HCT116 (cell line): ENCODE results near the gene FGGY. TPM values are rescaled to one million over a fixed set of nuclear protein-coding genes. Genes with fewer than 3 reads are reported as not detected.

Experiments
- ATAC-seq: fragments of 200-7000 bp; cut with Tn5 transposase; 2 replicates; pipeline ENCODE4 v1.9.1; 2020; ENCODE audit warnings: mild to moderate bottlenecking, moderate library complexity
- BruUV-seq: library from RNA; stranded (reverse); fragments of 400-500 nt; replicated peaks from 2 replicates; lab custom pipeline; 2021; lab: Mats Ljungman, UMichigan
- CTCF ChIA-PET: fragments of 300-600 bp; sonication (Branson Sonifier 250); formaldehyde crosslinking; loops from one replicate; lab custom pipeline; 2021; ENCODE audit warnings: antibody characterized with exemption; lab: Charles Lee
- POLR2A ChIA-PET: fragments of 300-600, 350-600 bp; sonication (Branson Sonifier 250); formaldehyde crosslinking; loops from one replicate; lab custom pipeline; 2021; ENCODE audit warnings: antibody characterized with exemption; lab: Charles Lee
- RAD21 ChIA-PET, 2 experiments: fragments of 300-600 bp; sonication (Branson Sonifier 250); formaldehyde crosslinking; loops; one replicate each; lab custom pipeline; 2023; ENCODE audit warnings: low total read pairs in 2 of 2; ENCODE audit not compliant: uncharacterized antibody in 2 of 2, unreplicated experiment in 2 of 2, low non-redundant PET in 1 of 2; lab: Charles Lee
- DNase-seq: peaks from one replicate; pipeline ENCODE4 v3.0.0-alpha.2; 2010; ENCODE audit warnings: low read depth, low spot score
- H2AFZ ChIP-seq: fragments of 200-600 bp; shearing (Covaris generic), sonication (generic); 2 replicates; pipeline ENCODE4 v1.6.1; 2017; ENCODE audit warnings: low read depth, mixed run types, mixed read lengths, antibody characterized with exemption, low read length; ENCODE audit not compliant: poor library complexity, severe bottlenecking
- H3K27ac ChIP-seq: 2 replicates; pipeline ENCODE4 v1.5.1; 2012; ENCODE audit warnings: low read depth, low read length
- H3K27me3 ChIP-seq: fragments of 200-600 bp; sonication (generic); 2 replicates; pipeline ENCODE4 v1.6.1; 2016; ENCODE audit warnings: mixed run types, low read length, mixed read lengths; ENCODE audit not compliant: insufficient read depth
- H3K36me3 ChIP-seq, 2 experiments: fragments of 200-500 bp in 1 of 2; fragments of 200-600 bp in 1 of 2; sonication (Bioruptor generic) in 1 of 2; sonication (generic) in 1 of 2; 2 replicates each; pipeline versions ENCODE4 v1.5.1 to v1.6.1; 2014 to 2016; ENCODE audit warnings: low read length in 2 of 2, inconsistent platforms in 1 of 2, mixed read lengths in 1 of 2, mixed run types in 1 of 2; ENCODE audit not compliant: insufficient read depth in 2 of 2, control insufficient read depth in 1 of 2
- H3K4me1 ChIP-seq, 2 experiments: fragments of 200-600 bp in 1 of 2; sonication (generic) in 1 of 2; 2 replicates each; pipeline versions ENCODE4 v1.5.1 to v1.6.1; 2012 to 2017; ENCODE audit warnings: low read length in 2 of 2, inconsistent platforms in 1 of 2, mild to moderate bottlenecking in 1 of 2, mixed read lengths in 1 of 2, mixed run types in 1 of 2, moderate library complexity in 1 of 2; ENCODE audit not compliant: insufficient read depth in 2 of 2, control insufficient read depth in 1 of 2
- H3K4me2 ChIP-seq: fragments of 200-600 bp; sonication (generic); 2 replicates; pipeline ENCODE4 v1.6.1; 2017; ENCODE audit warnings: mixed run types, low read length, mixed read lengths
- H3K4me3 ChIP-seq, 2 experiments: fragments of 200-600 bp in 1 of 2; sonication (generic) in 1 of 2; replicated peaks in 1 of 2; 2 replicates each; pipeline ENCODE4 v1.5.1; 2011 to 2016; ENCODE audit warnings: low read length in 2 of 2, control low read depth in 1 of 2, low read depth in 1 of 2, mild to moderate bottlenecking in 1 of 2, mixed read lengths in 1 of 2, mixed run types in 1 of 2
- H3K79me2 ChIP-seq: fragments of 200-600 bp; sonication (generic); 2 replicates; pipeline ENCODE4 v1.6.1; 2017; ENCODE audit warnings: mild to moderate bottlenecking, mixed run types, low read length, moderate library complexity, mixed read lengths; ENCODE audit not compliant: insufficient read depth
- H3K9ac ChIP-seq: fragments of 200-600 bp; sonication (generic); 2 replicates; pipeline ENCODE4 v1.6.1; 2016; ENCODE audit warnings: low read length, mixed read lengths
- H3K9me2 ChIP-seq: fragments of 200-600 bp; sonication (generic), shearing (Covaris generic); 2 replicates; pipeline ENCODE4 v1.6.1; 2017; ENCODE audit warnings: mixed run types, mild to moderate bottlenecking, moderate library complexity; ENCODE audit not compliant: insufficient read depth
- H3K9me3 ChIP-seq, 2 experiments: fragments of 200-500 bp in 1 of 2; fragments of 200-600 bp in 1 of 2; sonication (Bioruptor generic) in 1 of 2; sonication (generic) in 1 of 2; 2 replicates each; pipeline ENCODE4 v1.6.1; 2014 to 2017; ENCODE audit warnings: low read length in 2 of 2, mixed read lengths in 2 of 2, inconsistent platforms in 1 of 2, low read depth in 1 of 2, mild to moderate bottlenecking in 1 of 2, mixed run types in 1 of 2, moderate library complexity in 1 of 2; ENCODE audit not compliant: control insufficient read depth in 1 of 2, insufficient read depth in 1 of 2
- H4K20me1 ChIP-seq: fragments of 200-600 bp; sonication (generic), shearing (Covaris generic); 2 replicates; pipeline ENCODE4 v1.6.1; 2017; ENCODE audit warnings: mixed run types, mild to moderate bottlenecking, moderate library complexity; ENCODE audit not compliant: insufficient read depth
- CBX3 ChIP-seq: IDR thresholded peaks from 2 replicates; pipeline ENCODE4 v1.6.1; 2012; ENCODE audit warnings: low read depth
- CEBPB ChIP-seq: IDR thresholded peaks from 2 replicates; pipeline ENCODE4 v1.6.1; 2012; ENCODE audit warnings: low read depth
- EGR1 ChIP-seq: IDR thresholded peaks from 2 replicates; pipeline ENCODE4 v1.6.1; 2012; ENCODE audit warnings: low read depth
- EZH2 ChIP-seq: fragments of 200-600 bp; sonication (generic); IDR thresholded peaks from 2 replicates; pipeline ENCODE4 v1.6.1; 2017; ENCODE audit warnings: antibody characterized with exemption, mixed run types
- EZH2phosphoT487 ChIP-seq: fragments of 200-600 bp; IDR thresholded peaks from 2 replicates; pipeline ENCODE4 v1.6.1; 2018; ENCODE audit warnings: antibody characterized with exemption, borderline replicate concordance
- FOSL1 ChIP-seq: IDR thresholded peaks from 2 replicates; pipeline ENCODE4 v1.6.1; 2012; ENCODE audit warnings: low read depth
- JUND ChIP-seq: IDR thresholded peaks from 2 replicates; pipeline ENCODE4 v1.6.1; 2012
- POLR2A ChIP-seq: IDR thresholded peaks from 2 replicates; pipeline ENCODE4 v1.7.0; 2011; ENCODE audit warnings: borderline replicate concordance; ENCODE audit not compliant: insufficient read depth, insufficient read length; ENCODE audit errors: extremely low read depth
- POLR2AphosphoS5 ChIP-seq: IDR thresholded peaks from 2 replicates; pipeline ENCODE4 v1.6.1; 2011; ENCODE audit warnings: mild to moderate bottlenecking, low read depth, low read length, moderate library complexity
- RAD21 ChIP-seq: IDR thresholded peaks from 2 replicates; pipeline ENCODE4 v1.6.1; 2012; ENCODE audit warnings: low read depth, mild to moderate bottlenecking
- SP1 ChIP-seq: IDR thresholded peaks from 2 replicates; pipeline ENCODE4 v1.6.1; 2012; ENCODE audit warnings: low read depth
- SRF ChIP-seq: IDR thresholded peaks from 2 replicates; pipeline ENCODE4 v1.6.1; 2012; ENCODE audit warnings: low read depth
- TCF7L2 ChIP-seq: IDR thresholded peaks from 2 replicates; pipeline ENCODE4 v1.7.0; 2011; ENCODE audit warnings: borderline replicate concordance, inconsistent platforms; ENCODE audit not compliant: insufficient read depth, insufficient read length; ENCODE audit errors: extremely low read depth
- YY1 ChIP-seq: IDR thresholded peaks from 2 replicates; pipeline ENCODE4 v1.6.1; 2011; ENCODE audit warnings: low read length, low read depth, moderate library complexity, mild to moderate bottlenecking; ENCODE audit not compliant: insufficient replicate concordance; ENCODE audit errors: extremely low read depth
- ZFX ChIP-seq: fragments of 450-650 bp; IDR thresholded peaks from 2 replicates; pipeline ENCODE4 v1.6.1; 2017
- ZNF274 ChIP-seq: fragments of 200-500 bp; sonication (Bioruptor generic); IDR thresholded peaks from 2 replicates; pipeline ENCODE4 v1.6.1; 2014; ENCODE audit warnings: mild to moderate bottlenecking, low read depth, low read length, inconsistent platforms
- intact Hi-C: fragments of 100-400 bp; cut with micrococcal nuclease; formaldehyde crosslinking; loops from 2 replicates; pipeline ENCODE4 v1.10.0; 2022
- total RNA-seq: library from RNA; stranded (reverse); gene quantifications from one replicate; pipeline ENCODE4 v1.2.1, GENCODE V29; 2021; ENCODE audit not compliant: unreplicated experiment
- TF ChIP-seq, protein P1 (sequence below): IDR thresholded peaks from 2 replicates; pipeline ENCODE4 v1.6.1; 2012; ENCODE audit warnings: low read depth
- TF ChIP-seq, protein P2 (sequence below): IDR thresholded peaks from 2 replicates; pipeline ENCODE4 v1.6.1; 2012

Gene FGGY
- total RNA-seq, 1 experiment from 2014 or later: 10.6 TPM

DNA sequence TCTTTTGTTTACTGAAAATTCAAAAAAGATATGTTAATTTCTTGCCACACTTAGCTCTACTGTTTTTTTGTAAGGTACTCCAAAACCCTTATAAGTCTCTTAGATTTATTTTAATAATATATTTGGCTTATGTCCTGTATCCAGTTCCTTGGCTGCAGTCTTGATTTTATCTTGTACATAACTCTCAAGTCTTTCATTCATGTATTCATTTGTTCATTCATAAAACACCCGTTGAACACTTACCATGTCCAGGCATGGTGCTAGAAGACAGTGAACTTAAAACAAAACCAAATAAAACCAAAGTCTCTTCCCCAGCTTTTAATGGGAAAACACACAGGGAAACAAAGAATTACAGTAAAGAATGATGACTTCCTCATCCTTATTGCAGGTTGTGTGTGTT is 215.8 kb downstream of the FGGY start:
- BruUV-seq: no TSS peak
- ATAC-seq: no peak

More for the DNA sequence above, 215.8 kb downstream of the FGGY start:
- ChIA-PET RAD21 (no interaction called here), POLR2A (no interaction called here), CTCF (no interaction called here)
- no peak overlapping the region for H3K27ac ChIP-seq
- TF ChIP-seq POLR2AphosphoS5 (no peak), JUND (no peak), TCF7L2 (no peak), EZH2 (no peak), FOSL1 (no peak), SRF (no peak), YY1 (no peak), ZFX (no peak), POLR2A (no peak), EZH2phosphoT487 (no peak), CBX3 (no peak), RAD21 (no peak), CEBPB (no peak), SP1 (no peak), ZNF274 (no peak), EGR1 (no peak)
- TF ChIP-seq, protein P1, sequence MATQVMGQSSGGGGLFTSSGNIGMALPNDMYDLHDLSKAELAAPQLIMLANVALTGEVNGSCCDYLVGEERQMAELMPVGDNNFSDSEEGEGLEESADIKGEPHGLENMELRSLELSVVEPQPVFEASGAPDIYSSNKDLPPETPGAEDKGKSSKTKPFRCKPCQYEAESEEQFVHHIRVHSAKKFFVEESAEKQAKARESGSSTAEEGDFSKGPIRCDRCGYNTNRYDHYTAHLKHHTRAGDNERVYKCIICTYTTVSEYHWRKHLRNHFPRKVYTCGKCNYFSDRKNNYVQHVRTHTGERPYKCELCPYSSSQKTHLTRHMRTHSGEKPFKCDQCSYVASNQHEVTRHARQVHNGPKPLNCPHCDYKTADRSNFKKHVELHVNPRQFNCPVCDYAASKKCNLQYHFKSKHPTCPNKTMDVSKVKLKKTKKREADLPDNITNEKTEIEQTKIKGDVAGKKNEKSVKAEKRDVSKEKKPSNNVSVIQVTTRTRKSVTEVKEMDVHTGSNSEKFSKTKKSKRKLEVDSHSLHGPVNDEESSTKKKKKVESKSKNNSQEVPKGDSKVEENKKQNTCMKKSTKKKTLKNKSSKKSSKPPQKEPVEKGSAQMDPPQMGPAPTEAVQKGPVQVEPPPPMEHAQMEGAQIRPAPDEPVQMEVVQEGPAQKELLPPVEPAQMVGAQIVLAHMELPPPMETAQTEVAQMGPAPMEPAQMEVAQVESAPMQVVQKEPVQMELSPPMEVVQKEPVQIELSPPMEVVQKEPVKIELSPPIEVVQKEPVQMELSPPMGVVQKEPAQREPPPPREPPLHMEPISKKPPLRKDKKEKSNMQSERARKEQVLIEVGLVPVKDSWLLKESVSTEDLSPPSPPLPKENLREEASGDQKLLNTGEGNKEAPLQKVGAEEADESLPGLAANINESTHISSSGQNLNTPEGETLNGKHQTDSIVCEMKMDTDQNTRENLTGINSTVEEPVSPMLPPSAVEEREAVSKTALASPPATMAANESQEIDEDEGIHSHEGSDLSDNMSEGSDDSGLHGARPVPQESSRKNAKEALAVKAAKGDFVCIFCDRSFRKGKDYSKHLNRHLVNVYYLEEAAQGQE: no peak
- TF ChIP-seq, protein P2, sequence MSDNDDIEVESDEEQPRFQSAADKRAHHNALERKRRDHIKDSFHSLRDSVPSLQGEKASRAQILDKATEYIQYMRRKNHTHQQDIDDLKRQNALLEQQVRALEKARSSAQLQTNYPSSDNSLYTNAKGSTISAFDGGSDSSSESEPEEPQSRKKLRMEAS: no peak
- no peak overlapping the region for H3K9ac ChIP-seq
- H3K4me2 ChIP-seq: no peak overlapping the region
- no peaks in the 10 kb centered on the region for H3K9me3 ChIP-seq
- no peaks in the 10 kb centered on the region for H3K36me3 ChIP-seq
- no peak overlapping the region for H3K4me3 ChIP-seq
- H3K9me2 ChIP-seq: no peaks in the 10 kb centered on the region
- H2AFZ ChIP-seq: no peak overlapping the region
- H3K27me3 ChIP-seq: no peaks in the 10 kb centered on the region
- H3K4me1 ChIP-seq: no peaks in the 10 kb centered on the region
- H3K79me2 ChIP-seq: no peaks in the 10 kb centered on the region
- no peak for DNase-seq
- intact Hi-C loops: no loop called here
- H4K20me1 ChIP-seq: no peaks in the 10 kb centered on the region
